Measurements from ENCODE around the gene NTRK3.

The NTRK3 gene

DNA sequence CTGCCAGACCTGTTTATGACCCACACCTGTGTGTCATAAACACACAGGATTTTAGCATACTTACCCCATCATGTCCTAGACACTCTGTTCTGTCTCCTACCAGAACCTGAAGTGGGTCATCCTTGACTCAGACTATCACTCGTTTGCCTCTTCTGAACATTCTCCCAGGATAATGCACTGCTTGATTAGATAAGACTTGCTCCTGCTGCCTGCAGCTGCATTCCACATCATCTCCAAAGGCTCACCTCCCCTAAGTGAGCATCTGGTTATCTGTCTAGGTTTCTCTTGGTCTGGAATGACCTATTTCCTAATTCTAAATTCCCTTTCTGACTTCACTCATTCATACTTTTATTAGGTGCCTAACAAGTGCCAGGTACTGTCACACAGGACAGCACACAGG is 332.1 kb downstream of the NTRK3 start:
- Histone ChIP-seq H3K9me3 (ENCODE audit: insufficient read depth, low read depth, low read length) (no peaks in the 10 kb centered on the region), H3K27me3 (ENCODE audit: insufficient read depth, low read length, poor library complexity, severe bottlenecking) (no peaks in the 10 kb centered on the region), H2AFZ (ENCODE audit: low read length) (no peak overlapping the region), H3K9ac (ENCODE audit: low read depth, low read length, poor library complexity, severe bottlenecking) (no peak overlapping the region), H3K9me2 (replicated peaks; ENCODE audit: low read depth, low read length) (no peaks in the 10 kb centered on the region), H3K36me3 (ENCODE audit: insufficient read depth, low read length) (no peaks in the 10 kb centered on the region), H3K4me1 (ENCODE audit: insufficient read depth, low read length, poor library complexity, severe bottlenecking) (no peaks in the 10 kb centered on the region), H3K4me2 (ENCODE audit: low read depth, low read length, poor library complexity, severe bottlenecking) (no peak overlapping the region), H3K4me3 (ENCODE audit: low read length, poor library complexity, severe bottlenecking) (no peak overlapping the region), H3F3A (ENCODE audit: low read depth) (no peaks in the 10 kb centered on the region), H4K20me1 (ENCODE audit: insufficient read depth, low read length, poor library complexity, severe bottlenecking) (no peaks in the 10 kb centered on the region), H3K79me2 (ENCODE audit: insufficient read depth, low read length) (no peaks in the 10 kb centered on the region)
- TF ChIP-seq CTCF (conservative IDR thresholded peaks at IDR 0.05; ENCODE audit: low read length) (no peak), EZH2phosphoT487 (IDR thresholded peaks at IDR 0.05; ENCODE audit: borderline replicate concordance) (no peak)

- H3K4me2 ChIP-seq (ENCODE audit: low read depth, low read length, poor library complexity, severe bottlenecking) = no peak overlapping the region
- H3K4me1 ChIP-seq (ENCODE audit: insufficient read depth, low read length, poor library complexity, severe bottlenecking) = no peaks in the 10 kb centered on the region
- H3K9ac ChIP-seq (ENCODE audit: low read depth, low read length, poor library complexity, severe bottlenecking) = no peak overlapping the region
- H3K36me3 ChIP-seq (ENCODE audit: insufficient read depth, low read length) = no peaks in the 10 kb centered on the region
- no peaks in the 10 kb centered on the region for H3K27me3 ChIP-seq (ENCODE audit: insufficient read depth, low read length, poor library complexity, severe bottlenecking)
- TF ChIP-seq EZH2phosphoT487 (IDR thresholded peaks at IDR 0.05; ENCODE audit: borderline replicate concordance) (no peak), CTCF (conservative IDR thresholded peaks at IDR 0.05; ENCODE audit: low read length) (no peak)
- H3K9me2 ChIP-seq (replicated peaks; ENCODE audit: low read depth, low read length) = no peaks in the 10 kb centered on the region
- H3F3A ChIP-seq (ENCODE audit: low read depth) = no peaks in the 10 kb centered on the region
- no peak overlapping the region for H2AFZ ChIP-seq (ENCODE audit: low read length)
- H3K79me2 ChIP-seq (ENCODE audit: insufficient read depth, low read length) = no peaks in the 10 kb centered on the region
- no peaks in the 10 kb centered on the region for H4K20me1 ChIP-seq (ENCODE audit: insufficient read depth, low read length, poor library complexity, severe bottlenecking)
- H3K4me3 ChIP-seq (ENCODE audit: low read length, poor library complexity, severe bottlenecking) = no peak overlapping the region
- no peaks in the 10 kb centered on the region for H3K9me3 ChIP-seq (ENCODE audit: insufficient read depth, low read depth, low read length)
Measured at GRCh38 chr15:87919064-87919463, 337.5 kb downstream of the NTRK3 start.

GRCh38 chr15:87917480-87917879 is 339.1 kb downstream of the NTRK3 start:
- Histone ChIP-seq H3F3A (ENCODE audit: low read depth) (no peaks in the 10 kb centered on the region), H3K9ac (ENCODE audit: low read depth, low read length, poor library complexity, severe bottlenecking) (no peak overlapping the region), H3K4me3 (ENCODE audit: low read length, poor library complexity, severe bottlenecking) (no peak overlapping the region), H3K4me1 (ENCODE audit: insufficient read depth, low read length, poor library complexity, severe bottlenecking) (no peaks in the 10 kb centered on the region), H3K27me3 (ENCODE audit: insufficient read depth, low read length, poor library complexity, severe bottlenecking) (no peaks in the 10 kb centered on the region), H3K79me2 (ENCODE audit: insufficient read depth, low read length) (no peaks in the 10 kb centered on the region), H2AFZ (ENCODE audit: low read length) (no peak overlapping the region), H3K9me3 (ENCODE audit: insufficient read depth, low read depth, low read length) (no peaks in the 10 kb centered on the region), H4K20me1 (ENCODE audit: insufficient read depth, low read length, poor library complexity, severe bottlenecking) (no peaks in the 10 kb centered on the region), H3K9me2 (replicated peaks; ENCODE audit: low read depth, low read length) (no peaks in the 10 kb centered on the region), H3K36me3 (ENCODE audit: insufficient read depth, low read length) (no peaks in the 10 kb centered on the region), H3K4me2 (ENCODE audit: low read depth, low read length, poor library complexity, severe bottlenecking) (no peak overlapping the region)
- TF ChIP-seq EZH2phosphoT487 (IDR thresholded peaks at IDR 0.05; ENCODE audit: borderline replicate concordance) = no peak
- TF ChIP-seq CTCF (conservative IDR thresholded peaks at IDR 0.05; ENCODE audit: low read length) = no peak

Measured in Loucy (cell line).